HCT116 (cell line): ENCODE measurements around the gene NFKB1. TPM values are rescaled to one million over a fixed set of nuclear protein-coding genes. Genes with fewer than 3 reads are reported as not detected.

Experiments
- ATAC-seq: fragments of 200-7000 bp; cut with Tn5 transposase; 2 replicates; pipeline ENCODE4 v1.9.1; 2020; ENCODE audit warnings: mild to moderate bottlenecking, moderate library complexity
- BruUV-seq: library from RNA; stranded (reverse); fragments of 400-500 nt; replicated peaks from 2 replicates; lab custom pipeline; 2021; lab: Mats Ljungman, UMichigan
- CTCF ChIA-PET: fragments of 300-600 bp; sonication (Branson Sonifier 250); formaldehyde crosslinking; loops from one replicate; lab custom pipeline; 2021; ENCODE audit warnings: antibody characterized with exemption; lab: Charles Lee
- POLR2A ChIA-PET: fragments of 300-600, 350-600 bp; sonication (Branson Sonifier 250); formaldehyde crosslinking; loops from one replicate; lab custom pipeline; 2021; ENCODE audit warnings: antibody characterized with exemption; lab: Charles Lee
- RAD21 ChIA-PET, 2 experiments: fragments of 300-600 bp; sonication (Branson Sonifier 250); formaldehyde crosslinking; loops; one replicate each; lab custom pipeline; 2023; ENCODE audit warnings: low total read pairs in 2 of 2; ENCODE audit not compliant: uncharacterized antibody in 2 of 2, unreplicated experiment in 2 of 2, low non-redundant PET in 1 of 2; lab: Charles Lee
- DNase-seq: peaks from one replicate; pipeline ENCODE4 v3.0.0-alpha.2; 2010; ENCODE audit warnings: low read depth, low spot score
- H2AFZ ChIP-seq: fragments of 200-600 bp; shearing (Covaris generic), sonication (generic); 2 replicates; pipeline ENCODE4 v1.6.1; 2017; ENCODE audit warnings: low read depth, mixed run types, mixed read lengths, antibody characterized with exemption, low read length; ENCODE audit not compliant: poor library complexity, severe bottlenecking
- H3K27ac ChIP-seq: 2 replicates; pipeline ENCODE4 v1.5.1; 2012; ENCODE audit warnings: low read depth, low read length
- H3K27me3 ChIP-seq: fragments of 200-600 bp; sonication (generic); 2 replicates; pipeline ENCODE4 v1.6.1; 2016; ENCODE audit warnings: mixed run types, low read length, mixed read lengths; ENCODE audit not compliant: insufficient read depth
- H3K36me3 ChIP-seq, 2 experiments: fragments of 200-500 bp in 1 of 2; fragments of 200-600 bp in 1 of 2; sonication (Bioruptor generic) in 1 of 2; sonication (generic) in 1 of 2; 2 replicates each; pipeline versions ENCODE4 v1.5.1 to v1.6.1; 2014 to 2016; ENCODE audit warnings: low read length in 2 of 2, inconsistent platforms in 1 of 2, mixed read lengths in 1 of 2, mixed run types in 1 of 2; ENCODE audit not compliant: insufficient read depth in 2 of 2, control insufficient read depth in 1 of 2
- H3K4me1 ChIP-seq, 2 experiments: fragments of 200-600 bp in 1 of 2; sonication (generic) in 1 of 2; 2 replicates each; pipeline versions ENCODE4 v1.5.1 to v1.6.1; 2012 to 2017; ENCODE audit warnings: low read length in 2 of 2, inconsistent platforms in 1 of 2, mild to moderate bottlenecking in 1 of 2, mixed read lengths in 1 of 2, mixed run types in 1 of 2, moderate library complexity in 1 of 2; ENCODE audit not compliant: insufficient read depth in 2 of 2, control insufficient read depth in 1 of 2
- H3K4me2 ChIP-seq: fragments of 200-600 bp; sonication (generic); 2 replicates; pipeline ENCODE4 v1.6.1; 2017; ENCODE audit warnings: mixed run types, low read length, mixed read lengths
- H3K4me3 ChIP-seq, 2 experiments: fragments of 200-600 bp in 1 of 2; sonication (generic) in 1 of 2; replicated peaks in 1 of 2; 2 replicates each; pipeline ENCODE4 v1.5.1; 2011 to 2016; ENCODE audit warnings: low read length in 2 of 2, control low read depth in 1 of 2, low read depth in 1 of 2, mild to moderate bottlenecking in 1 of 2, mixed read lengths in 1 of 2, mixed run types in 1 of 2
- H3K79me2 ChIP-seq: fragments of 200-600 bp; sonication (generic); 2 replicates; pipeline ENCODE4 v1.6.1; 2017; ENCODE audit warnings: mild to moderate bottlenecking, mixed run types, low read length, moderate library complexity, mixed read lengths; ENCODE audit not compliant: insufficient read depth
- H3K9ac ChIP-seq: fragments of 200-600 bp; sonication (generic); 2 replicates; pipeline ENCODE4 v1.6.1; 2016; ENCODE audit warnings: low read length, mixed read lengths
- H3K9me2 ChIP-seq: fragments of 200-600 bp; sonication (generic), shearing (Covaris generic); 2 replicates; pipeline ENCODE4 v1.6.1; 2017; ENCODE audit warnings: mixed run types, mild to moderate bottlenecking, moderate library complexity; ENCODE audit not compliant: insufficient read depth
- H3K9me3 ChIP-seq, 2 experiments: fragments of 200-500 bp in 1 of 2; fragments of 200-600 bp in 1 of 2; sonication (Bioruptor generic) in 1 of 2; sonication (generic) in 1 of 2; 2 replicates each; pipeline ENCODE4 v1.6.1; 2014 to 2017; ENCODE audit warnings: low read length in 2 of 2, mixed read lengths in 2 of 2, inconsistent platforms in 1 of 2, low read depth in 1 of 2, mild to moderate bottlenecking in 1 of 2, mixed run types in 1 of 2, moderate library complexity in 1 of 2; ENCODE audit not compliant: control insufficient read depth in 1 of 2, insufficient read depth in 1 of 2
- H4K20me1 ChIP-seq: fragments of 200-600 bp; sonication (generic), shearing (Covaris generic); 2 replicates; pipeline ENCODE4 v1.6.1; 2017; ENCODE audit warnings: mixed run types, mild to moderate bottlenecking, moderate library complexity; ENCODE audit not compliant: insufficient read depth
- ATF3 ChIP-seq: IDR thresholded peaks from 2 replicates; pipeline ENCODE4 v1.6.1; 2012
- CBX3 ChIP-seq: IDR thresholded peaks from 2 replicates; pipeline ENCODE4 v1.6.1; 2012; ENCODE audit warnings: low read depth
- CEBPB ChIP-seq: IDR thresholded peaks from 2 replicates; pipeline ENCODE4 v1.6.1; 2012; ENCODE audit warnings: low read depth
- ELF1 ChIP-seq: IDR thresholded peaks from 2 replicates; pipeline ENCODE4 v1.6.1; 2012; ENCODE audit warnings: low read depth, borderline replicate concordance
- EZH2phosphoT487 ChIP-seq: fragments of 200-600 bp; IDR thresholded peaks from 2 replicates; pipeline ENCODE4 v1.6.1; 2018; ENCODE audit warnings: antibody characterized with exemption, borderline replicate concordance
- FOSL1 ChIP-seq: IDR thresholded peaks from 2 replicates; pipeline ENCODE4 v1.6.1; 2012; ENCODE audit warnings: low read depth
- POLR2A ChIP-seq: IDR thresholded peaks from 2 replicates; pipeline ENCODE4 v1.7.0; 2011; ENCODE audit warnings: borderline replicate concordance; ENCODE audit not compliant: insufficient read depth, insufficient read length; ENCODE audit errors: extremely low read depth
- POLR2AphosphoS5 ChIP-seq: IDR thresholded peaks from 2 replicates; pipeline ENCODE4 v1.6.1; 2011; ENCODE audit warnings: mild to moderate bottlenecking, low read depth, low read length, moderate library complexity
- RAD21 ChIP-seq: IDR thresholded peaks from 2 replicates; pipeline ENCODE4 v1.6.1; 2012; ENCODE audit warnings: low read depth, mild to moderate bottlenecking
- REST ChIP-seq: IDR thresholded peaks from 2 replicates; pipeline ENCODE4 v1.6.1; 2012; ENCODE audit warnings: low read depth
- SIN3A ChIP-seq: IDR thresholded peaks from 2 replicates; pipeline ENCODE4 v1.6.1; 2012; ENCODE audit warnings: low read depth
- YY1 ChIP-seq: IDR thresholded peaks from 2 replicates; pipeline ENCODE4 v1.6.1; 2011; ENCODE audit warnings: low read length, low read depth, moderate library complexity, mild to moderate bottlenecking; ENCODE audit not compliant: insufficient replicate concordance; ENCODE audit errors: extremely low read depth
- ZBTB33 ChIP-seq: IDR thresholded peaks from 2 replicates; pipeline ENCODE4 v1.6.1; 2011; ENCODE audit warnings: mild to moderate bottlenecking, low read length, moderate library complexity; ENCODE audit not compliant: insufficient replicate concordance; ENCODE audit errors: extremely low read depth
- ZNF274 ChIP-seq: fragments of 200-500 bp; sonication (Bioruptor generic); IDR thresholded peaks from 2 replicates; pipeline ENCODE4 v1.6.1; 2014; ENCODE audit warnings: mild to moderate bottlenecking, low read depth, low read length, inconsistent platforms
- intact Hi-C: fragments of 100-400 bp; cut with micrococcal nuclease; formaldehyde crosslinking; loops from 2 replicates; pipeline ENCODE4 v1.10.0; 2022
- total RNA-seq: library from RNA; stranded (reverse); gene quantifications from one replicate; pipeline ENCODE4 v1.2.1, GENCODE V29; 2021; ENCODE audit not compliant: unreplicated experiment

NFKB1 gene
- total RNA-seq, 1 experiment from 2014 or later, result 29.4 TPM

- Histone ChIP-seq H3K4me1 (peaks cover 0 to 3% of the 10 kb centered on the region in 2 experiments; a peak in 2 of 4 replicates), H3K4me2 (no peak overlapping the region), H3K9me2 (no peaks in the 10 kb centered on the region), H3K79me2 (no peaks in the 10 kb centered on the region), H3K36me3 (no peaks in the 10 kb centered on the region), H3K9me3 (no peaks in the 10 kb centered on the region), H3K9ac (no peak overlapping the region), H3K27ac (no peak overlapping the region), H4K20me1 (no peaks in the 10 kb centered on the region), H3K4me3 (no peak overlapping the region), H3K27me3 (no peaks in the 10 kb centered on the region), H2AFZ (no peak overlapping the region)
- intact Hi-C loops, result no loop called here
- CTCF ChIA-PET, result interaction anchor here (0.8 kb wide), 1 partner anchor 376 kb away, joined by 3 read pairs; no protein-coding TSS in a partner anchor
- no peak for TF ChIP-seq RAD21
- TF ChIP-seq ATF3, result no peak
- TF ChIP-seq CEBPB, result no peak
- TF ChIP-seq POLR2A, result no peak
- DNase-seq (no peak), ATAC-seq (no peak)
- RAD21 ChIA-PET, result no interaction called here
- POLR2A ChIA-PET, result no interaction called here
- BruUV-seq, result no TSS peak
These were observed 131.9 kb downstream of the NFKB1 start for GRCh38 chr4:102633100-102633499.

- H3K4me1 ChIP-seq, result peaks cover 0 to 12% of the 10 kb centered on the region in 2 experiments; a peak in 2 of 4 replicates
- ATAC-seq, result no peak
- no peak overlapping the region for H3K4me3 ChIP-seq
- no peaks in the 10 kb centered on the region for H3K9me3 ChIP-seq
- BruUV-seq, result no TSS peak
- DNase-seq, result no peak
- H3K36me3 ChIP-seq, result no peaks in the 10 kb centered on the region
- H2AFZ ChIP-seq, result no peak overlapping the region
- CTCF ChIA-PET, result no interaction called here
- intact Hi-C loops, result no loop called here
- POLR2A ChIA-PET, result no interaction called here
- no peaks in the 10 kb centered on the region for H3K9me2 ChIP-seq
- no peak overlapping the region for H3K27ac ChIP-seq
- H3K27me3 ChIP-seq, result no peaks in the 10 kb centered on the region
- RAD21 ChIA-PET, result no interaction called here
- H3K79me2 ChIP-seq, result no peaks in the 10 kb centered on the region
- no peaks in the 10 kb centered on the region for H4K20me1 ChIP-seq
- H3K9ac ChIP-seq, result no peak overlapping the region
- no peak overlapping the region for H3K4me2 ChIP-seq
- TF ChIP-seq ZNF274 (no peak), REST (no peak), ZBTB33 (no peak), YY1 (no peak), SIN3A (no peak), FOSL1 (no peak), CBX3 (no peak), EZH2phosphoT487 (no peak), ATF3 (no peak), POLR2A (no peak), POLR2AphosphoS5 (no peak), ELF1 (no peak)
These were observed 136.2 kb downstream of the NFKB1 start for GRCh38 chr4:102637391-102637790.
